C4-2B (cell line): ENCODE data around the gene PPP2R5E.

Experiments used
- H3K27ac ChIP-seq: fragments of 450-650 bp; 2 replicates; pipeline ENCODE4 v1.5.1; 2017
- CTCF ChIP-seq: fragments of 450-650 bp; conservative IDR thresholded peaks from 2 replicates; pipeline ENCODE4 v1.5.1; 2017; ENCODE audit warnings: mild to moderate bottlenecking
- ZFX ChIP-seq: fragments of 450-650 bp; IDR thresholded peaks from 2 replicates; pipeline ENCODE4 v1.6.1; 2017

Gene PPP2R5E

GRCh38 chr14:63328787-63329737 is 214.1 kb downstream of the PPP2R5E start:
- TF ChIP-seq ZFX (no peak), CTCF (no peak)

GRCh38 chr14:63326840-63327239 is 216.3 kb downstream of the PPP2R5E start:
- TF ChIP-seq ZFX (no peak), CTCF (no peak)
- no peak overlapping the region for H3K27ac ChIP-seq

More at GRCh38 chr14:63328787-63329737, 214.1 kb downstream of the PPP2R5E start:
- H3K27ac ChIP-seq = no peak overlapping the region

- H3K27ac ChIP-seq = no peak overlapping the region
- no peak for TF ChIP-seq ZFX
- TF ChIP-seq CTCF = no peak
These were observed 220.1 kb downstream of the PPP2R5E start for GRCh38 chr14:63322897-63323573.

- no peak overlapping the region for H3K27ac ChIP-seq
- no peak for TF ChIP-seq CTCF
- no peak for TF ChIP-seq ZFX
These were observed 220.7 kb downstream of the PPP2R5E start for GRCh38 chr14:63322472-63322871.
